ENCODE measurements around the gene LSP1.

LSP1 gene

DNA sequence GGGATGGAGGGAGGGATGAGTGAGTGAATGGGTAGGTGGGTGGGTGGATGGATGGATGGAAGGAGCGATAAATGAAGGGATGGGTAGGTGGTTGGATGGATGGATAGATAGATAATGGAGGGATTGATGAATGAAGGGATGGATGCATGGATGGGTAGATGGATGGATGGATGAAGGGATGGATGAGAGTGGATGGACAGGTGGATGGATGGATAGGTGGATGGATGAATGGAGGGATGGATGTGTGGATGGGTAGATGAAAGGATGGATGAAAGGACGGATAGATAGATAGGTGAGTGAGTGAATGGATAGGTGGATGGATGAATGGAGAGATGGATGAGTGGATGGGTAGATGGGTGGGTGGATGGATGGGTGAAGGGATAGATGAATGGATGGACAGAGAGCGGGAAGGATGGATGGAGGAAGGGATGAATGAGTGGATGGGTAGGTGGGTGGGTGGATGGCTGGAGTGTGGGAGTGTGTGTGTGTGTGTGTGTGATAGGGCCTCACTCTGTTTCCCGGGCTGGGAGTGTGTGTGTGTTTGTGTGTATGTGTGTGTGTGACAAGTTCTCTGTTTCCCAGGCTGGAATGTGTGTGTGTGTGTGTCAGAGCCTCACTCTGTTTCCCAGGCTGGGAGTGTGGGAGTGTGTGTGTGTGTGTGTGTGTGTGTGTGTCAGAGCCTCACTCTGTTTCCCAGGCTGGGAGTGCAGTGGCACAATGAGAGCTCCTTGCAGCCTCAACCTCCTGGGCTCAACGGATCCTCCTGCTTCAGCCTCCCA, 40.9 kb downstream of the LSP1 start:
- no peak for DNase-seq

DNA sequence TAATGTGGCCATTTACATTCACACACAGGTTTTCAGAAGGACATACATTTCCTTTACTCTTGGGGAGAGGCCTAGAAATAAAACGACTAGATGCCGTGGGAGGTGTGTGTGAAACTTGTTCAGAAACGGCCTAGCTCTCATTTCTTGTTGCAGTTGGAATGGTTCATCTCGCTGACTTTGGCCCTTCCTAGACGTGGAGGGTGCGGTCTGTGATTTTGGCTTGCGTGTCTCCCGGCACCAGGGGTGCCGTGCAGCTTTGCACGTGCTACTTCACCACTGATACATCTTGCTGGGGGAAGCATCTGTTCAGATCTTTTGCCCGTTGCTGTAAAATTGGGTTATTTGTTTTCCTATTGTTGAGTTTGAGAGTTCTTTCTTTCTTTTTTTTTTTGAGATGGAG, 41.9 kb downstream of the LSP1 start:
- no peak for DNase-seq

DNA sequence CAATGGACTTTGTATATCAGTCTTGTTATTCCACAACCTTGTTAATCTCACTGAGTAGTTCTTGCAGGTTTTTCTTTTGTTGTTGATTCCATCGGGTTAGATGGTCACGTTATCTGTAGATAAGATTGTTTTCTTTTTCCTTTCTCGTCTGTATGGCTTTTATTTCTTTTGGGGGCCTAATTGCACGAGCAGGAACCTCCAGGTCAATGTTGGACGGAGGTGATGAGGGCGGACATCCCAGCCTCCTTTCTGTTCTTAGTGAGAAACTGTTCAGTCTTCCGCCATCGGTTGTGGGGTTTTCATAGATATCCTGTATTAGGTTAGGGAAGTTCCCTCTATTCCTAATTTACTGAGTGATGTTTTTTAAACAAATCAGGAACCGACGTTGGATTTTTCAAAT, 43.6 kb downstream of the LSP1 start:
- DNase-seq: no peak

DNA sequence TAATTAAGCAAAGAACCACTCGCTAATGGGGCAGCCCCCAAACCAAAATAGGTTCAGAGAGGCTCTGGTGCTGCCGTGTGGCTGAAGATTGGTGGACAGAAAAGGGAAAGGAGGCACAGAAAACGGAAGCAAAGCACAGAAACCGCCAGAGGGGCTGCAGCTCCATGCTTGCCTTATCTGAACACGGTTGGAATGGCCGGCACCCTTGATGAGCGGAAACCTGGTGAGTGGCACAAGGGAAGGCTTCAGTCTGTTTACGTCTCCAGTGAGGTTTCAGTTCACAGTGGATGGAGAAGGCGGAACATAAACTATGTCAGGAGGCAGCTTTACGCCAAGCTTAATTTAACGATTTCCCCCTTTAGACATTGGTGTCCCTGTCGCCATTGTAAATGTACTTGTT, 44.0 kb downstream of the LSP1 start:
- no peak for DNase-seq

DNA sequence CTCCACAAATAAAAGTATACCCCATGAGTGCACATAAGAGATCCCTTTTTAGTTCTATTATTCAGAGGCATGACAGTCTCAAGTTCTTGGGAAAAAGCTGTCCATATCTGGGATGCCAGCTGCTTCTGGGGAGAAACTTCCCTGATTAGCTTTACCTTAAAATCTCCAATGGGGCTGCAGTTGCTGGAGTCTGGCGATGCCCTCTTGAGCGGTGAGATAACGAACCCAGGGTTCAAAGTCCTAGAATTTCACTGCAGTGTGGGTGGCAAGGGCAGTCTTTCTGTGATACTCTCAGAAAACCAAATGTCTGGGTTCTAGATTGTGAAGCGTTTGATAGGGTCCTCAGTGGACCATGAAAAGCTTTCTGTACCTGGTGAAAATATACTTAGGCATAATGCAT, 46.2 kb downstream of the LSP1 start:
- DNase-seq: no peak

DNA sequence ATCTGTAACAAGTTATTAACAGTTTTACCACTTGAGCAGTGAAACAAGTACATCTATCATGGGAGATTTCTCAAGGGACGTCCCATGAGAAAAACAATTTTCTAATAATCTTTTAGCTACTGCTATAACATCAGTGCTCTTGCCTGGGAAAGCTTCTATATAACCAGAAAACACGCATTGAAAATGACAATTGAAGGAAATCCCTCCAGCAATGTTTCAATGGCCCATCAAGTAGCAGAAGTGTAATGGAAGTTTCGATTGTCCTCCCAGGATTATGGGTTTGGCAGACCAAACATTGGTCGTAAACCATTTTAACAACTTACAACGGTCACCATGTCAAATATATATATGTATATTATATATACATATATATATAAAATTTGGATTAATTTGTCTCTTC, 46.8 kb downstream of the LSP1 start:
- no peak for DNase-seq

DNA sequence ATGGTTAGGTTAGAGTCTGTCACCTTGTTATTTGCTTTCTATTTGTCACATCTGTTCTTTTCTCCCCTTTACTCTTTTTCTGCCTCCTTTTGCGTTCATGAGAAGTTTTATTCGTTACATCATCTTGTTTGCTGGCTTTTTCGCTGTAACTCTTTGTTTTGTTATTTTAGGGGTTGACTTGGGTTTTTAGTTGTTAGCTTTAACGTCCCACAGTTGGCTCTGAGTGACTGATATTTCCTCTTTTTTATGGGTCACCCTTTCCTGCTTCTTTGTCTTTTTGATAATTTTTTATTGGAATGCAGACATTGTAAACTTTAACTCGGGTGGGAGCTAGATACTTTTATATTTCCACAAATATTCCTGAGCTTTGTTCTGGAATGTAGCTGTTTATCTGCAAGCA, 53.3 kb downstream of the LSP1 start:
- DNase-seq: no peak

DNA sequence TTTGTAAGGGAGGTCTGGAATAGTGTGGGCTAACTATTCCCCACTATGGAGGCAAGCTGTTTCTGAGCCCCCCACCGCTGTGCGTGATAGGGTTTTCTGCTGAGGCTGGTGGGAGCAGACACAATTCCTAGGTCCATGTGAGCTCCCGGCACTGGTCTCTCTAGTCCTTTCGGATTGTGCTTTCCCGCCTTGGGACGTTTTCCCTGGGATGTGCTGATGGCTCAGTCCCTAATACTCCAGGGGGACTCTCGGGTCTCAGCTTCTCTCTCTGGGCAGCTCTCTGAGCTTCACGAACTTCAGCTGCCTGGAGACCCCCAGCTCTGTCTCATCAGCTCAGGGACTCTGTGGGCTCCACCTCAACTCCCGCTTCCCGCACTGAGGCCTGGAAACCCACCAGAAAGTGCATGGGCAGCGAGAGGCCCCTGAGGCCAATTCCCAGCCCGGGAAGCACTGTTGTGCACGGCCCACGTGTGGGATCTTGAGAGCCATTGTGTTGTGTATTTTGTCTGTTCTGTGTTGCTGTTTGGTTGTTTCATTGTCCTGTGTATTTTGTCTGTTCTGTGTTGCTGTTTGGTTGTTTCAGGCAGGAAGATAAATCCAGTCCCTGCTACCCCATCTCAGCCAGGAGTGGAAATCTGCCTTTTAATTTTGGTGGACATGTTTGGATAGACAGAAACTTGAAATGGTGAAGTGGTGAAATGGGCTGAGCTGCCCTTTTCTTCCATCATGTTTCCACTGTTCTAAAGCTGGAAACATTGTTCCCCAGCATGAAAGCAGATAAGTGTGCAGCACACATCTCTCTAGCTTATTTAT, 53.9 kb downstream of the LSP1 start:
- no peak for DNase-seq

DNA sequence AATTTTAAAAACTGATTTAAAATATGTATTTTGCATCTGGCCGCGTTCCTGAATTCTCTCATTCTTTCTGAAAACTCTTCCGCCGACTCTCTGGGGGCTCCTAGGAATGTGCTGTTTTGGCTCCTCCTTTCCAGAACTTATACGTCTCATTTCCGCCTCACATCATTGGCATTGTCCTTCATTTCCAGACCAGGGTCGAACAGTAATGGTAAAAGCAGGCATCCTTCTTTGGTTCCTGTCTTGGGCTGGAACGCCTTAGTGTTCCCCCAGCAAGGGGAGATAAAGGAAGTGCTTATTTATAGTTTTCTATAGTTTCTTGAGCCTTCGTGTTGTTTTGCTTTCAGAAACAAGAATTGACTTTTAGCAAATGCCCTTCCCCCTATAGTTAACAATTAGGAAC, 55.7 kb downstream of the LSP1 start:
- no peak for DNase-seq

DNA sequence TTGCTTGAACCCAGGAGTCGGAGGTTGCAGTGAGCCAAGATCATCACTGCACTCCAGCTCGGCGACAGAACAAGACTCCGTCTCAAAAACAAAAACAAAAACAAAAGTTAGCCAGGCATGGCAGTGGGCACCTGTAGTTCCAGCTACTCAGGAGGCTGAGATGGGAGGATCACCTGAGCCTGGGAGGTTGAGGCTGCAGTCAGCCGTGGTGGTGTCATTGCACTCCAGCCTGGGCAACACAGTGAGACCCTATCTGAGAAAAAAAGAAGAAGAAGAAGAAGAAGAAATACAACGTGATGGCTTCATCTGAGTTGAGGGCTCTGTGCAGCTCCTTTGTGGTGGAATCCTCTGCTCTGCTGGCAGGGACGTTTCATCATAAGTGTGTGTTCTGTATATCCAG, 56.6 kb downstream of the LSP1 start:
- no peak for DNase-seq

DNA sequence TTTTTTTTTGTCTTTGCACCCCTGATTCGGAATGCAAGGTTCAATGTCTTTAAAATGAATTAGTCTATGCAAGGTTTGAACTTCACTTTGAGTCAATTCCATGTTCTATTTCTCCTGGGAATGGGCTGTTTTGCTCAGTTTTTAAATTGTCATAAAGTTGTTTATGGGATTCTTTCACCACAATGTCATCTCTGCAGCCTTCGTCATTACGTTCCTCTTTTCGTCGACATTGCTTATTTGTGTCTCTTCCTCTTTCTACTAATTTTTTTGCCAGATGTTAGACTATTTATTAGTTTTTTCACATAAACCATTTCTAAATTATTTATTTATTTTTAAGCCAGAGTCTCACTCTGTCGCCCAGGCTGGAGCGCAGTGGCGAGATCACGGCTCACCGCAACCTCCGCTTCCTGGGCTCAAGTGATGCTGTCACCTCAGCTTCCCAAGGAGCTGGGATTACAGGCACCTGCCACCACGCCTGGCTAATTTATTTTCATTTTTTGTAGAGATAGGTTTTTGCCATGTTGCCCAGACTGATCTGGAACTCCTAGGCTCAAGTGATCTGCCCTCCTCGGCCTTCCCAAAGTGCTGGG, 59.5 kb downstream of the LSP1 start:
- DNase-seq: no peak

DNA sequence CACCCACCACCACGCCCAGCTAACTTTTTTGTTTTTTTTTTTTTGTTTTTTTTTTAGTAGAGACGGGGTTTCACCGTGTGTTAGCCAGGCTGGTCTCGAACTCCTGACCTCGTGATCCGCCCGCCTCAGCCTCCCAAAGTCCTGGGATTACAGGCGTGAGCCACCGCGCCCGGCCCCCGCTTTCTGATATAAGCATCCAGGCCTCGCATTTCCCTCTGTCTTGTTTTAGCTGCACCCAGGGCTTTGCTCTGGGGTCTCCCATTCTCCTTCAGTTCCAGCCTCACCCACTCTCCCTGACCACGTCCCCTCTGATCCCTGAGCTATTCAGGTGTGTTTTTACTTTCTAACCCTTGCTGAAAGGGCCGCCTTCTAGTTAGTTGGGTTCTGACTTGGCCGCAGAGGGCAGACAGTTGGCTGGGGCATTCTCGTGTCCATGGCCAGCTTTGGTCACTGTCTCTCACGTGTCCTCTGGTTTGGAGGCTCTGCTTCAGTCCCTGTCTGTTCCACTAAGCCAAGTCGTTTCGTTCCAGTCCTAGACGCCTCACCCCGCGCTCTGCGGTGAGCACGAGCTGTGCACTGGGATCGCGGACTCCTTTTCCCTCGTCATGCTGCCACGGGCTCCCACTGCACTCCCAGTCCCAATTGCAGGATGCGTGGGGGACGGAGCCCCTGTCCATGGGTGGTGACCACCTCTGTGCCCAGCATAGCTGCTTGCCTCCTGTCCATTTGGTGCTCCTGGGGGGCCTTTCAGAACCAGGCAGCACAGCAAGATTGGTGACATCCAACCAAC, 60.6 kb downstream of the LSP1 start:
- no peak for DNase-seq

DNA sequence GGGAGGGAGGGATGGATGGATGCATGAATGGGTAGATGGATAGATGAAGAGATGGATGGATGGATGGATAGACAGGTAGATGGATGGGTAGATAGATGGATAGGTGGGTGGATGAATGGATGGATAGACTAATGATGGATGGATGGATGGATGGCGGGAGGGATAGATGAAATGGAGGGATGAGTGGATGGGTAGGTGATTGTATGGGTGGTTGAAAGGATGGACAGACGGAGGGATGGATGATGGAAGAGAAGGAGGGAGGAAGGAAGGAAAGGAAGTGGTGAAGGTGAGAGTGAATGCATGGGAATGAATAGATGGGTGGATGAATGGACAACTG, 62.9 kb downstream of the LSP1 start:
- no peak for DNase-seq

DNA sequence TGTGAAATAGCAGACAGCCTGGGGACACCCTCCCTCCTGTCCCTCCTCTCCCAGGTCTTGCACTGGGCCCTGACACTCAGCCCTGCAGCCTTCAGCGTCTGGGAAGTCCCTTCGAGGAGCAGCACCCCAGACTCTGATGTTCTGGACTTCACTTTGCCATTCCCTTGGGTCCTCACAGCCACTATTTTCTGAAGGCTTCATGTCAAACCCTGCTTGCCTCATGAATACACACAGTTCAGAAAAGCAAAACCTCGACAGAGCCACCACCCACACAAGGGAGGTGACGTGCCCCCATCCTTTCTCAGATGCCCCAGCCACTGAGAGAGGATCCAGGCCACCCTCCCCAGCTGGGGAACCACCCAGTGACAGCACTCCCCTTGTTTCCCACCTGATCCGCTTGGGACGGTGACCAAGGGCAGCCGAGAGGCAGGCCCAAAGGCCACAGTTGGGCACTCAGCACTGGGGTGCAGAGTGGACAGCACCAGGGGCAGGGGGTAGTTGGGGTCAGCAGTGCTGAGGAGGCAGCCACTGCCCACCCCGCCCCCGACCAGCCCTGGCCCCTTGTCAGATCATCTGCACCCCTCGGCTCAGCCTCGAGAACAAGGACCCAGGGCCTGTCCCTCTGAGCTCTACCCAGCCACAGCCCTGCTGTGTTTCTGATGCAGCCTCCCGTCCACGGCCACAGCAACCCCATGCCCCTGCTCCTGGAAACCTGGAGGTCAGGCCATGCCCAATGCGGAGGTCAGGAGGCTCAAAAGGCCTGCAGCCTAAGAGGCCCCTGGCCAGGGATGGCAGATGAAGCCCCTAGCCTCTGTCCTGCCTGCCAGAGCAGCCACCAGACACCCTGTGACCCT, 63.5 kb downstream of the LSP1 start:
- DNase-seq: no peak

DNA sequence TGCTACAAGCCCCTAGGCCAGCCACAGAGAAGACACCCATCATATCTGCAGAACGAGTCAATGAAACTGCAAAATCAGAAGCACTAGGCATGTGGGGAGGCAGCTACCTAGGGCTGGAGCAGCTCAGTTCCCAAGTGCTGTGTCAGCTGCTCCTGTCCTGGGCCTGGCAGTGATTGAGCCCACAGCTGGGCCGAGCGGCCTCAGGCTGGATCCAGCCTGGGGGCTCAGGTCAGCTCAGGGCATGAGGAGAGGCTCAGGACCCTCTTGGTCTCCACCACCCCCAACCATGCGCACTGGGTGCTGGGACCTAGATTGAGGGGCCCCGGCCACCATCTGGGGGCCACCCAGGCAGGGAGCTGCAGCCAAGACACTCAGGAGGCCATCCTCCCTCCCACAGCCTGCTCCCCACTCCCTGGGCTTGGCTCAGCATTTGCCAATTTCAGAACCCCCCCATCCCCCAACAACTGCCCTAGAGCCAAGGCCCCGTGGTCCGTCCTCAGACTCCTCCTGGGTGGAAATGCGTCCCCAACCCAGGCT, 64.2 kb downstream of the LSP1 start:
- DNase-seq: no peak

DNA sequence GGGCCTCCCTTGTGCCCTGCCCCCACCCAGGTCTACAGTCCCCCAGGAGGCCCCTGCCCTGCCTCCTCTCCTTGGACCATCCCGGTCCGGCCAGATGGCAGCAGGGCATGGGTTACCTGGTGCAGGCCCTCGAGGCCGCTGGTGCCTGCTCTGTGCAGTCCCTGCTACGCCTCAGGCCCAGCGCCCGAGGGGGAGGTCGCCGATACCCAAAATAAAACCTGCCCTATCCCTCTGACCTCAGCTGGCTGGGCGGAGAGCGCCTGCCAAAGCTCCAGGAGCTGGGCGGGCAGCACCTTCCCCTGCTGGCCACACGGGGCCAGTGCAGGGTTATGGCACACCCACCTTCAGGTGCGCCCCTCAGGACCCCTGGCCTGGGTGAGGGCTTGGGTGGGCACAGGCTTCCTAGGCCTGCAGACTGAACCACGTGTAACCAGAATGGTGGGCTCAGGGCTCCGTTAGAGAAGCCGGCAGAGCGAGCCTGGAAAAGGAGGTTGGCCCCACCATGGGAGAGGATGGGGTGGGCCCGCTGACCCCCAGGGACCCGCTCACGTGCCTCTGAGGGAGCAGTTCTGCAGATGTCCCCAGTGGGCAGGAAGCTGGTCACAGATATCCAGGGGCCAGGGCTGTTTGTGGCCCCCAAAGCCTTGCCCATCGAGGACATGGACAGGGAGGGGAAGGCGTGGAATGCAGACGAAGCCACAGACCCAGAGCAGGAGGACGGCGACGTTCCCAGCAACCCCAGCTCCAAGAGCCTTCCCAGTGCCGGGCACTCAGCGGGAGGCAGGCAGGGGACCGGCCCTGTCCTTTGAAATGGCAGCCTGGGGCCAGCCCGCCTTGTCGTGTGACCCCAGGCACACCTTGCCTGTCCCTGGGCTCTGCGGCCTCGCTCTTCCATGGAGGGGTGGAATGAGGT, 64.9 kb downstream of the LSP1 start:
- DNase-seq: no peak

DNA sequence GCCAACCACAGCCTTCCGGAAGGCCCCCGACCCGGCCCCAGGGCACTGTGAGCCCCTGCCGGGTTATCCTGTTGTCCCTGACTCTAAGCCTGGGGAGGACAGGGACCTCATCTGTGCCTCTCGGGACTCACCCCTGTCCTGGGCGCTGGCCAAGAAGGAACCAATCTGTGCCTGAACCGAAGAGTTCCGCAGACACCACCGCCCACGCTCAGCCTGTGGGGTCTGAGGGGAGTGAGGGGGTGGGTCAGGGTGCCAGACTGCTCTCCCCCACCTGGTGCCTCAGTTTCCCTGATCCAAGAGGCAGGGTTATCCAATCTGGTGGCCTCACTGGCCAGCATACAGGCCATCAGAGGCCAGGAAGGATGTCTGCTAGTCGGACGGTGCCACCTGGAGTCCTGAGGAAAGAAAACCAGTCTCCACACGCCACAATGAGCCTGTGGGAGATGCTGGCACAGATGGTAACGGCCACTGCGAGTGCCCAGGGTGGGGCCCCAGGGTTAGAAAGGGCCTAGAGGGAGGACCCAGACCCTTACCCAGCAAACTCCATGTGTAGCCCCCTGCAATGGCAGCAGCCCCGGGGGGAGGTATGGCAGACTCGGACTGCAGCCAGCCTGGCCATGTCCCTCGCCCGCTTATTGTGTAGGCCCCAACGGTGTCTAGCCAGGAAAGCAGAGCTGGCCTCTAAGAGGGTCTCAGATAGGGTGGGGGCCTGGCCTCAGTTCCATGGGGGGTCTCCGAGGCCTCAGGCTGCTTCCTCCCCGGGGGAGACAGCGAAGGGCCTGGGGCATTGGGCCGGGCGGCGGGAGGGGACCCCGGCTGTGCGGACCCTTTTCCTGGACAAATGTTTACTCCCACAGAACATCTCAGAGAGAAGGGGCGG, 65.8 kb downstream of the LSP1 start:
- DNase-seq: no peak

DNA sequence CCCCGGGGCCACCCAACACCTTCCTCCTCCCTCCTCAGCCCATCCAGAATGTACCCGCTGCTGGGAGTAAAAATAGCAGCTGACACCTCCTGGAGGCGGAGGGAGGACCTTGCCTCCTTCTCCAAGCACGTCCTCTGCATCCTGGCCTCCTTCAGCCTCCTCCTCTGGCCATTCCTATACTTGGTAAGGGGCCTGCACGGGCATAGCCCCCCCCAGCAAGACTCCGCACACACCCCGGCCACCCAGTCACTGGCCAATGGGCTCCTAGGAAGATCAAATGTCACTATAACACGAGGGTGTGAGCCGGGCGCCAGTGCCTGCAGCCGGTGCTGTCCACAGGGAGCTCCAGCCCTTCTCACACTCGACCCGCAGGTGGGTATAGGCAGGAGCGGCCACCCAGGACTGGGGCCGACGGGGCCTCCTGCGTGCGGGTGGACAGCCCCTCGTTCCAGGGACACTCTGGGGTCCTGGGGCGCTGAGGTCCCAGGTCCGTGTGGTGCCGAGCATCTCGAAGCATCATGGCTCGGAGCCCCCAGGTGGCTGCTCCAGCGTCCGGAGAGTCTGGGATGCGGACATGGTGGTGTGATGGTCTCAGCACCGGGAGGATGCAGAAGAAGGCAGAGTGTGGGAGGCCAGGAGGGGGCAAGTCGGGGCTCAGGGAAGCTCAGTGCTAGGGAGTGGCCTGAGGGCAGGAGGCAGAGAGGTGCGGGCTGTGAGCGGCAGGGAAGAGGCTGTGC, 66.7 kb downstream of the LSP1 start, which contains the start of gene TNNT3:
Gene TNNT3, plus strand, starts transcription at position 313 of the 737 bp plus-strand sequence. CDS start 3,172 bp downstream, outside the sequence.
- DNase-seq: no peak

Data from CD4-positive, alpha-beta T cell treated with Interferon gamma for 1 hour (primary cell).